Measurements from ENCODE around the gene TUNAR.

DNA sequence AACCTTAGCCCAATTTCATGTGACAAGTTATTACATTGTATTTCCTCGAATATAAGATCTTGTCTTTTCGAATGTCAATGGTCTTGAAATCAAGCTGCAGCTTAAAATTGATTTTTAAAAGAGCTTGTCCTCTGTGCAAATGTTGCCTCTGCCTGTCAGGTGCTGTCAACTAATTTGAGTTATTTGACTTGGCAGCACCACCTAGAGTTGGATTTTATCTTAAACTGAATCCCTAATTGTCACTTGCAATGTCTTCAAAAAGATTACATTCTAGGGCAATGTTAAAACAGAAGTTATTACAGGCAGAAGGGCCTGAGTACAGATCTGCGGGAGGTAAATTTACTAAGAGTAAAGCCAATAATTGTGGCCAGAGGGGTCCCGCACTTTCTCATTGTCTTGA, 26.2 kb upstream of the TUNAR start:
- no peak for TF ChIP-seq EZH2 (IDR thresholded peaks at IDR 0.05; ENCODE audit: low read depth)
- TF ChIP-seq, protein P1, sequence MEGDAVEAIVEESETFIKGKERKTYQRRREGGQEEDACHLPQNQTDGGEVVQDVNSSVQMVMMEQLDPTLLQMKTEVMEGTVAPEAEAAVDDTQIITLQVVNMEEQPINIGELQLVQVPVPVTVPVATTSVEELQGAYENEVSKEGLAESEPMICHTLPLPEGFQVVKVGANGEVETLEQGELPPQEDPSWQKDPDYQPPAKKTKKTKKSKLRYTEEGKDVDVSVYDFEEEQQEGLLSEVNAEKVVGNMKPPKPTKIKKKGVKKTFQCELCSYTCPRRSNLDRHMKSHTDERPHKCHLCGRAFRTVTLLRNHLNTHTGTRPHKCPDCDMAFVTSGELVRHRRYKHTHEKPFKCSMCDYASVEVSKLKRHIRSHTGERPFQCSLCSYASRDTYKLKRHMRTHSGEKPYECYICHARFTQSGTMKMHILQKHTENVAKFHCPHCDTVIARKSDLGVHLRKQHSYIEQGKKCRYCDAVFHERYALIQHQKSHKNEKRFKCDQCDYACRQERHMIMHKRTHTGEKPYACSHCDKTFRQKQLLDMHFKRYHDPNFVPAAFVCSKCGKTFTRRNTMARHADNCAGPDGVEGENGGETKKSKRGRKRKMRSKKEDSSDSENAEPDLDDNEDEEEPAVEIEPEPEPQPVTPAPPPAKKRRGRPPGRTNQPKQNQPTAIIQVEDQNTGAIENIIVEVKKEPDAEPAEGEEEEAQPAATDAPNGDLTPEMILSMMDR (conservative IDR thresholded peaks at IDR 0.05), result no peak

Data from PC-9 (cell line).